Mononuclear cell (primary cell): ENCODE results near the gene GRM8. TPM values are rescaled to one million over a fixed set of nuclear protein-coding genes. Genes with fewer than 3 reads are reported as not detected.
"Not testable (repeated sequence)": the region's sequence is repeated elsewhere in the genome, so short reads cannot be mapped to it uniquely, and the experiment has no call there.

Experiments
- H3K27me3 ChIP-seq: 2 replicates; pipeline ENCODE4 v1.6.0; 2011; ENCODE audit warnings: low read length, control low read depth; ENCODE audit not compliant: insufficient read depth
- H3K4me1 ChIP-seq: 2 replicates; pipeline ENCODE4 v1.5.1; 2011; ENCODE audit warnings: mild to moderate bottlenecking, low read length, control low read depth; ENCODE audit not compliant: insufficient read depth
- H3K4me3 ChIP-seq: 2 replicates; pipeline ENCODE4 v1.5.1; 2011; ENCODE audit warnings: mild to moderate bottlenecking, low read length, moderate library complexity
- H3K9me3 ChIP-seq: 2 replicates; pipeline ENCODE4 v1.5.1; 2011; ENCODE audit warnings: low read depth, mild to moderate bottlenecking, control low read depth, low read length
- total RNA-seq: library from RNA; depleted of rRNA; stranded (reverse); fragments of >200 nt; gene quantifications from one replicate; pipeline ENCODE4 v1.2.3, GENCODE V29; 2012

The GRM8 gene
- total RNA-seq, 1 donor = not detected

DNA sequence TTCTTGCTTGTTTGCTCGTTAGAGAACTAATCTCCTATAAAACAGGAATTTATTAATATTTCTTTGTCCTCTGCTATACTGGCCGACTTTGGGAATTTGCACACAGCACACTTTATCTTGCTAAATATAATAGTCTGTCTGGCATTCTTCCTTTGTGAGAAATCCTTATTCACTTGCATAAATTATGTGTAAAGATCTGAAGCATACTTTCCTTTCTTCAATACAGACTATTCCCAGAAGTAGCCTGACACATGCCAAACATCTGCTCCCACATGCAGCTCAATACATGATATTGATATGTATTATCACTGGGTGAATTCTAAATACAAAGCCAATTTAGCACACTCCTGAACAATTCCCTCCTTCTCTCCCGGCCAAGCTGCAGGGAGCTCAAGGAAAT lies 273.9 kb downstream of the GRM8 start:
- no peaks in the 10 kb centered on the region for H3K9me3 ChIP-seq
- H3K4me1 ChIP-seq = no peaks in the 10 kb centered on the region
- H3K27me3 ChIP-seq = no peaks in the 10 kb centered on the region
- no peak overlapping the region for H3K4me3 ChIP-seq

GRCh38 chr7:126973066-126973465 lies 279.7 kb downstream of the GRM8 start:
- no peaks in the 10 kb centered on the region for H3K27me3 ChIP-seq
- H3K4me1 ChIP-seq = no peaks in the 10 kb centered on the region
- no peaks in the 10 kb centered on the region for H3K9me3 ChIP-seq
- no peak overlapping the region for H3K4me3 ChIP-seq

DNA sequence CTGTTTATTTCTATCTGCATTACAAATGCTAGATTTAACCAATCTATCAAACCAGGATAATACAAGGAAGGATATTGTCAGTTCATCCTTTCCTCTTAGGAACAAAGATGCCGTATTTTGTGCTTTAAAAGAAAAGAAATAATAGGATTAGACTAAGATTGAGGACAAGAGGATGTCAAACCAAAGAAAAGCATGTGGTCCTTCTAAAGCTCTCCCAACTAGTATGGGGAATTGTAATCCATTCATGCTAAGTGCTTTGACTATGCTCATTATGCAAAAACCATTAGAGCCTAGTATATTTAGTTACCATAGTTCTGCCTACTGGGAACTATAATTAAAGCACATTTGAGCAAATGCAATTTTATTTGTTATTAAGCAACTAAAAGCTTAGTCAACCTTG lies 280.2 kb downstream of the GRM8 start:
- Histone ChIP-seq H3K4me1 (no peaks in the 10 kb centered on the region), H3K4me3 (no peak overlapping the region), H3K27me3 (no peaks in the 10 kb centered on the region), H3K9me3 (no peaks in the 10 kb centered on the region)

DNA sequence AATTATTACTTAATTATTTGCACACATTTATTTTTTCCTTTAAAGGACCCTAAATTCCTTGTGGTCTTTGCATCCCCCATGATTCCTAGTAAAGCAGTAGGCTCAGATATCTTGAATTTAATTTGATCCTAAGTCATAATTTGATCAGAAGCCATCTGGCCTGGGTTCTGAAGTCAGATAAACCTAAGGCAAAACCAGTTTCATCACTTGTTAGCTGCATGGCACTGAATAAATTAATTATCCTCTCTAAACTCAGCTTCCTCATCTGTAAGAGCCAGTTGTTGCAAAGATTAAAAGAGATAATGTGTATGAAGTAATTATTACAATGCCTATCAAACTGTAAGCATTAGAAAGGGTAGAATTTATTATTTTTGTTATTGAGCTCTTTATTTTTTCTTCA lies 293.1 kb downstream of the GRM8 start:
- Histone ChIP-seq H3K4me3 (no peak overlapping the region), H3K4me1 (no peaks in the 10 kb centered on the region), H3K9me3 (no peaks in the 10 kb centered on the region), H3K27me3 (no peaks in the 10 kb centered on the region)

DNA sequence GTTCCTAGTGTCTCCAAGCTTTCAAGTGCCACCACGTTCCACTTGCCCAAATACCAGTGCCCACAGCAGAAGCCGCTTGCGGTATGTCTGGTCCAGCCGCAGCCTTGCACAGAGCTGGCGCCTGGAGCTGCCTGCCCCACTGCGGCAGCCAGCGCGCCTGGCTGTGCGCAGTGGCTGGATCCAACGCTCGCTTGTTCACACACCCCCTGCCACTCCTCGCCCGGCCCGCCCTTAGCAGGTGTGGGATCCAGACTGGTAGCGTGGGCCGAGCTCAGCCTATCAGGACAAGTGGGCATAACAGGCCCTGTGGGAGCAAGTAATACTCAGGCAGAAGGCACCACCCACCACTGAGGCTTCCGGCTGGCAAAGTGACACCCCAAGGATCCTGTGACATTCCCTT lies 294.4 kb downstream of the GRM8 start:
- Histone ChIP-seq H3K4me3 (no peak overlapping the region), H3K9me3 (no peaks in the 10 kb centered on the region), H3K4me1 (no peaks in the 10 kb centered on the region), H3K27me3 (no peaks in the 10 kb centered on the region)

GRCh38 chr7:126957443-126957842 lies 295.3 kb downstream of the GRM8 start:
- H3K4me1 ChIP-seq = no peaks in the 10 kb centered on the region
- no peaks in the 10 kb centered on the region for H3K9me3 ChIP-seq
- H3K4me3 ChIP-seq = no peak overlapping the region
- H3K27me3 ChIP-seq = no peaks in the 10 kb centered on the region

- Histone ChIP-seq H3K9me3 (no peaks in the 10 kb centered on the region), H3K4me1 (no peaks in the 10 kb centered on the region), H3K4me3 (no peak overlapping the region), H3K27me3 (no peaks in the 10 kb centered on the region)
These were observed 299.3 kb downstream of the GRM8 start for GRCh38 chr7:126953461-126953860.

- H3K9me3 ChIP-seq = no peaks in the 10 kb centered on the region
- H3K4me3 ChIP-seq = no peak overlapping the region
- H3K4me1 ChIP-seq = no peaks in the 10 kb centered on the region
- no peaks in the 10 kb centered on the region for H3K27me3 ChIP-seq
These were observed 304.1 kb downstream of the GRM8 start for GRCh38 chr7:126948664-126949063.

- H3K4me1 ChIP-seq = no peaks in the 10 kb centered on the region
- H3K9me3 ChIP-seq = no peaks in the 10 kb centered on the region
- H3K4me3 ChIP-seq = no peak overlapping the region
- no peaks in the 10 kb centered on the region for H3K27me3 ChIP-seq
These were observed 311.9 kb downstream of the GRM8 start for GRCh38 chr7:126940723-126941307.

DNA sequence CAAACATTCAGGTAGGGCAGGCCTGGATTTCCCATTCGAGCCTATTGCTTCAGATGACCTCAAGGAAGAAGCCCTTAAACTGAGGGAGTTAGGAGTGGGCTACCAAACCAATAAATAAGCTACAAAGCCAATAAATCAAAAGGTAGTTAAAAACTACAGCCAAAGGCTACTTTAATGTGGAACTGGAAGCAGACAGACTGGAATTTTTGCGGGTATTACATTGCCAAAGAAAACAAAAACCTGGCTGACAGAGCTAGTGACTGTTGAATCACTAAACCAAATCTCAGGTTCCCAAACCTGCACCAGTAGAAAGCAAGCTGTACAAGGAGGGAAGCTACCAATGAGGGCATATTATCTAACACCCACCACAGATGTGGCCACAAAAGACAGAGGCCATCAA lies 315.6 kb downstream of the GRM8 start:
- Histone ChIP-seq H3K9me3 (no peaks in the 10 kb centered on the region), H3K27me3 (no peaks in the 10 kb centered on the region), H3K4me3 (no peak overlapping the region), H3K4me1 (no peaks in the 10 kb centered on the region)

GRCh38 chr7:126931581-126931980 lies 321.2 kb downstream of the GRM8 start:
- no peaks in the 10 kb centered on the region for H3K27me3 ChIP-seq
- no peak overlapping the region for H3K4me3 ChIP-seq
- no peaks in the 10 kb centered on the region for H3K4me1 ChIP-seq
- H3K9me3 ChIP-seq = no peaks in the 10 kb centered on the region

GRCh38 chr7:126930166-126930565 lies 322.6 kb downstream of the GRM8 start:
- Histone ChIP-seq H3K4me3 (no peak overlapping the region), H3K4me1 (no peaks in the 10 kb centered on the region)

GRCh38 chr7:126924477-126924876 lies 328.3 kb downstream of the GRM8 start:
- Histone ChIP-seq H3K4me1 (no peaks in the 10 kb centered on the region), H3K9me3 (no peaks in the 10 kb centered on the region), H3K27me3 (no peaks in the 10 kb centered on the region), H3K4me3 (no peak overlapping the region)

More at GRCh38 chr7:126930166-126930565, 322.6 kb downstream of the GRM8 start:
- no peaks in the 10 kb centered on the region for H3K9me3 ChIP-seq
- no peaks in the 10 kb centered on the region for H3K27me3 ChIP-seq

- not testable (repeated sequence) for H3K9me3 ChIP-seq, H3K27me3 ChIP-seq, H3K4me1 ChIP-seq, H3K4me3 ChIP-seq
These were observed 341.1 kb downstream of the GRM8 start for GRCh38 chr7:126911627-126912026.

DNA sequence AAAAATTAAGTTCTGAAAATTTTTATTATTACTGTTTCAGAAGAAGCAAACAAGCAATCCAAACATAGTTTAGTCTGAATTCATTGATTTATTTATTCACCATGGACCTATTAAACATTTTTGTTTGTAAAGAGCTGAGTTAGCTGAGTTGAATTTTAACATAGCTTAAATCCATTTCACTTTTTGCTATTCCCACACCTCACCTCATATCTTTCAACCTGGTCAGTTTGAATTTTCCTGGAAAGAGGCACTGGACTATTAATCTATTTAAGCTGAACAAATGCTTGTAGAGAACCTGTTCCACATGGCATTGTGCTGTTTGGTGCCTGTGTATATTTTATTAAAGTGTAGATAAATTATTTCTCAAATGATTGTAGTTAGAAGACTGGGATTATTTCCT lies 344.2 kb downstream of the GRM8 start:
- H3K4me1 ChIP-seq, H3K4me3 ChIP-seq, H3K9me3 ChIP-seq, H3K27me3 ChIP-seq: not testable (repeated sequence)

GRCh38 chr7:126907657-126908056 lies 345.1 kb downstream of the GRM8 start:
- not testable (repeated sequence) for H3K4me3 ChIP-seq, H3K4me1 ChIP-seq, H3K27me3 ChIP-seq, H3K9me3 ChIP-seq

GRCh38 chr7:126905255-126905654 lies 347.5 kb downstream of the GRM8 start:
- not testable (repeated sequence) for H3K4me3 ChIP-seq, H3K9me3 ChIP-seq, H3K4me1 ChIP-seq, H3K27me3 ChIP-seq
